Astrocyte of the spinal cord (primary cell): Measurements from ENCODE around the gene SPATA19.

Source experiments
- DNase-seq: peaks from one replicate; pipeline ENCODE4 v3.0.0; 2011; ENCODE audit warnings: low read depth, low spot score
- H3K4me3 ChIP-seq: 2 replicates; pipeline ENCODE4 v1.5.1; 2011; ENCODE audit warnings: low read depth, mild to moderate bottlenecking, low read length, moderate library complexity
- in situ Hi-C: cut with HindIII; loops from 2 replicates; pipeline ENCODE4 v1.10.0; 2017; ENCODE audit warnings: low sequenced_read_pairs
- TF ChIP-seq, protein P1 (sequence below): IDR thresholded peaks from 2 replicates; pipeline ENCODE4 v1.5.1; 2012; ENCODE audit warnings: low read depth, mild to moderate bottlenecking, low read length, inconsistent platforms

The SPATA19 gene

GRCh38 chr11:133800666-133801065, 44.6 kb downstream of the SPATA19 start:
- H3K4me3 ChIP-seq = no peak overlapping the region
- in situ Hi-C loops = no loop called here
- DNase-seq = no peak
- TF ChIP-seq, protein P1, sequence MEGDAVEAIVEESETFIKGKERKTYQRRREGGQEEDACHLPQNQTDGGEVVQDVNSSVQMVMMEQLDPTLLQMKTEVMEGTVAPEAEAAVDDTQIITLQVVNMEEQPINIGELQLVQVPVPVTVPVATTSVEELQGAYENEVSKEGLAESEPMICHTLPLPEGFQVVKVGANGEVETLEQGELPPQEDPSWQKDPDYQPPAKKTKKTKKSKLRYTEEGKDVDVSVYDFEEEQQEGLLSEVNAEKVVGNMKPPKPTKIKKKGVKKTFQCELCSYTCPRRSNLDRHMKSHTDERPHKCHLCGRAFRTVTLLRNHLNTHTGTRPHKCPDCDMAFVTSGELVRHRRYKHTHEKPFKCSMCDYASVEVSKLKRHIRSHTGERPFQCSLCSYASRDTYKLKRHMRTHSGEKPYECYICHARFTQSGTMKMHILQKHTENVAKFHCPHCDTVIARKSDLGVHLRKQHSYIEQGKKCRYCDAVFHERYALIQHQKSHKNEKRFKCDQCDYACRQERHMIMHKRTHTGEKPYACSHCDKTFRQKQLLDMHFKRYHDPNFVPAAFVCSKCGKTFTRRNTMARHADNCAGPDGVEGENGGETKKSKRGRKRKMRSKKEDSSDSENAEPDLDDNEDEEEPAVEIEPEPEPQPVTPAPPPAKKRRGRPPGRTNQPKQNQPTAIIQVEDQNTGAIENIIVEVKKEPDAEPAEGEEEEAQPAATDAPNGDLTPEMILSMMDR = no peak

GRCh38 chr11:133797554-133797953, 47.8 kb downstream of the SPATA19 start:
- no peak for DNase-seq
- TF ChIP-seq, protein P1 = no peak
- in situ Hi-C loops = no loop called here
- H3K4me3 ChIP-seq = no peak overlapping the region

- no peak for DNase-seq
- in situ Hi-C loops = no loop called here
- TF ChIP-seq, protein P1 = no peak
- H3K4me3 ChIP-seq = no peak overlapping the region
These were observed 49.1 kb downstream of the SPATA19 start for GRCh38 chr11:133796043-133796795.

DNA sequence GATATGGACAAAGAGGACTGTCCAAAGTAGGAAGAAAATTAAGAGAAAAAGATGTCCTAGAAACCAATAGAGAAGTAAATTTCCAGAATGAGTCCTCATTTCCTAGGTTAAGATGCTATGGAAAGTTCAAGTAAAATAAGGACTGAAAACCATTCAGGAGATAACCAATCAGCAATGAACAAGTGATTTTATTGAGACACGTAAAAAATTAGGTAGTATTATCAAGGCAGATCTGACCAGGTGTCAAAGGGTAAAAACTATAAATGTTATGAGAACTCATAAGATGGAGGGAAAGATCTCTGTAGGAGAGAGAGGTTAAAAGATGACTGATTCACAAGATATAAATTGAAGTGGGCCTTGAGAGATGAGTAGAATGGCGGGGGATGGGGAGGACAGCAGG, 50.2 kb downstream of the SPATA19 start:
- in situ Hi-C loops = no loop called here
- TF ChIP-seq, protein P1 = no peak
- H3K4me3 ChIP-seq = no peak overlapping the region
- DNase-seq = no peak

DNA sequence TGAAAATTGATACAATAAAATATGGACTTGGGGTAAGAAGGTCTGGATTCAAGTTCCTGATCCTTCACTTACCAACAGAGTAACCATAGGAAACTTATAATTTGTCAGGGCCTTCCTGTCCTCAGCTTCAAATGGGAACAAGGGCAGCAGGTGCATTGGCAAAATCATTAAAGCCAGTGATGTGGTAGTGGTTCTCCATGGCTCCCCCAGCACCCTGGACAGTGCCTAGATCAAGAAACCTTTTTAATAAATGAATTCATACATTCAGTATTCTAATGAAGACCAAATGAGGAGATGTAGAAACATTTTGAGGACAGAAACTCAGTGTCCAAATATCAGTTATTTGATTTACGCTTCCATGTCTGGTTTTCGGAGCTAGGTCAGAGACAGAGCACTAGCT, 51.1 kb downstream of the SPATA19 start:
- TF ChIP-seq, protein P1 = no peak
- H3K4me3 ChIP-seq = no peak overlapping the region
- in situ Hi-C loops = no loop called here
- no peak for DNase-seq

GRCh38 chr11:133793271-133794035, 51.9 kb downstream of the SPATA19 start:
- DNase-seq = no peak
- H3K4me3 ChIP-seq = no peak overlapping the region
- in situ Hi-C loops = no loop called here
- TF ChIP-seq, protein P1 = no peak
